GM06990 (cell line): ENCODE measurements around the gene DDX50.
A peak's percentile ranks its signal among the peaks of the same experiment; 100 is the strongest.

Experiments used
- DNase-seq: peaks from one replicate; pipeline ENCODE4 v3.0.0-alpha.2; 2011; ENCODE audit not compliant: insufficient read length; ENCODE audit errors: extremely low read depth
- H3K27me3 ChIP-seq: replicated peaks from 2 replicates; pipeline ENCODE4 v1.6.0; 2011; ENCODE audit warnings: low read length; ENCODE audit not compliant: control insufficient read depth, insufficient read depth
- H3K36me3 ChIP-seq: 2 replicates; pipeline ENCODE4 v1.5.1; 2011; ENCODE audit warnings: low read length; ENCODE audit not compliant: control insufficient read depth, insufficient read depth
- H3K4me3 ChIP-seq: replicated peaks from 2 replicates; pipeline ENCODE4 v1.5.1; 2011; ENCODE audit warnings: low read depth, mild to moderate bottlenecking, control low read depth, low read length
- TF ChIP-seq, protein P1 (sequence below): IDR thresholded peaks from 2 replicates; pipeline ENCODE4 v1.5.1; 2011; ENCODE audit warnings: low read length, control low read depth, mild to moderate bottlenecking, inconsistent platforms; ENCODE audit not compliant: insufficient read depth, poor library complexity, severe bottlenecking

The DDX50 gene

DNA sequence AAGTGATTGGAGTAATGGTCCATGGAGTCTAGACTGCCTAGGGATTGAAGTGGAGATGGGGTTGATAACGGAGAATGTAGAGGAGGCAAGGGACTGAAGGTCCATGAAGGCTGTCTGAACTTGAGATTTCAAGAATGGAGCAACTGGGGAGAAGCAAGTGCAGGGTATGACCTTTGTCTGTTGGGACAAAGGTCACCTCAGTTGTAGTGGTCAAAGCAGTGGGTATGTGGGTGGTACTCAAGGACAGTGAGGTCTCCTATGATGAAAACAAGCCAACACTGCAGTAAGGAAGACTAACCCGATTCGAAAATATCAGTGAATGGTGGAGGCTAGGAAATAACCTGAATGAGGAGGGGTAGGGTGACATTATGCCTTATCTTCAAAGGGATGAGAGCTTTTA is 49.5 kb downstream of the DDX50 start:
- H3K36me3 ChIP-seq = peaks cover 7% of the 10 kb centered on the region

DNA sequence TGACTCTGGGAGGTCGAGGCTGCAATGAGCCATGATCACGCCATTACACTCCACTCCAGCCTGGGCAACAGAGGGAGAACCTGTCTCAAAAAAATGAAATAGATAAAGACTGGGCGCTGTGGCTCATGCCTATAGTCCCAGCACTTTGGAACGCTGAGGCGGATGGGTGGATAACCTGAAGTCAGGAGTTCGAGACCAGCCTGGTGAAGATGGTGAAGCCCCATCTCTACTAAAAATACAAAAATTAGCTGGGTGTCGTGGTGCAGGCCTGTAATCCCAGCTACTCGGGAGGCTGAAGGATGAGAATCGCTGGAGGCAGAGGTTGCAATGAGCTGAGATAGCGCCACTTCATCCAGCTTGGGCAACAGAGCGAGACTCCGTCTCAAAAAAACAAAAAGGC is 53.8 kb downstream of the DDX50 start:
- no peak for DNase-seq
- peaks cover 2% of the 10 kb centered on the region for H3K36me3 ChIP-seq
- H3K4me3 ChIP-seq = peak overlapping the region; percentile 89

More for the DNA sequence above, 49.5 kb downstream of the DDX50 start:
- Histone ChIP-seq H3K27me3 (no peaks in the 10 kb centered on the region), H3K4me3 (no peak overlapping the region)
- TF ChIP-seq, protein P1, sequence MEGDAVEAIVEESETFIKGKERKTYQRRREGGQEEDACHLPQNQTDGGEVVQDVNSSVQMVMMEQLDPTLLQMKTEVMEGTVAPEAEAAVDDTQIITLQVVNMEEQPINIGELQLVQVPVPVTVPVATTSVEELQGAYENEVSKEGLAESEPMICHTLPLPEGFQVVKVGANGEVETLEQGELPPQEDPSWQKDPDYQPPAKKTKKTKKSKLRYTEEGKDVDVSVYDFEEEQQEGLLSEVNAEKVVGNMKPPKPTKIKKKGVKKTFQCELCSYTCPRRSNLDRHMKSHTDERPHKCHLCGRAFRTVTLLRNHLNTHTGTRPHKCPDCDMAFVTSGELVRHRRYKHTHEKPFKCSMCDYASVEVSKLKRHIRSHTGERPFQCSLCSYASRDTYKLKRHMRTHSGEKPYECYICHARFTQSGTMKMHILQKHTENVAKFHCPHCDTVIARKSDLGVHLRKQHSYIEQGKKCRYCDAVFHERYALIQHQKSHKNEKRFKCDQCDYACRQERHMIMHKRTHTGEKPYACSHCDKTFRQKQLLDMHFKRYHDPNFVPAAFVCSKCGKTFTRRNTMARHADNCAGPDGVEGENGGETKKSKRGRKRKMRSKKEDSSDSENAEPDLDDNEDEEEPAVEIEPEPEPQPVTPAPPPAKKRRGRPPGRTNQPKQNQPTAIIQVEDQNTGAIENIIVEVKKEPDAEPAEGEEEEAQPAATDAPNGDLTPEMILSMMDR = no peak
- DNase-seq = no peak

GRCh38 chr10:68955355-68955831 is 54.3 kb downstream of the DDX50 start:
- Histone ChIP-seq H3K36me3 (peaks cover 3% of the 10 kb centered on the region), H3K4me3 (peak overlapping the region; percentile 89), H3K27me3 (no peaks in the 10 kb centered on the region)
- TF ChIP-seq, protein P1 = no peak
- DNase-seq = no peak

More for the DNA sequence above, 53.8 kb downstream of the DDX50 start:
- TF ChIP-seq, protein P1 = no peak
- no peaks in the 10 kb centered on the region for H3K27me3 ChIP-seq

- peaks cover 4% of the 10 kb centered on the region for H3K36me3 ChIP-seq
- peak within 1 kb of the TSS; percentile 89 for H3K4me3 ChIP-seq
- peak; percentile 84 for DNase-seq
- TF ChIP-seq, protein P1 = peak; percentile 63
- no peaks in the 10 kb centered on the region for H3K27me3 ChIP-seq
Measured at GRCh38 chr10:68955832-68956532, 54.9 kb downstream of the DDX50 start, which contains the start of gene DDX21. TSS of gene DDX21 (plus strand) at chr10:68956170. CDS start at chr10:68956226, 56 bp downstream.

- H3K36me3 ChIP-seq = peaks cover 4% of the 10 kb centered on the region
Measured at GRCh38 chr10:68957284-68957615, 56.1 kb downstream of the DDX50 start.

More at GRCh38 chr10:68957284-68957615, 56.1 kb downstream of the DDX50 start:
- no peak for DNase-seq
- TF ChIP-seq, protein P1 = no peak
- Histone ChIP-seq H3K4me3 (peak overlapping the region; percentile 89), H3K27me3 (no peaks in the 10 kb centered on the region)
